ENCODE results near the gene RPLP2.

Gene RPLP2

GRCh38 chr11:797296-798092 lies 12.3 kb upstream of the RPLP2 start (continued):
- TF ChIP-seq REST (tag by site-specific recombination; IDR thresholded peaks at IDR 0.05) (no peak), ZIC2 (tag by site-specific recombination; IDR thresholded peaks at IDR 0.05) (peak; percentile 89), ZNF701 (tag by site-specific recombination; IDR thresholded peaks at IDR 0.05) (no peak), SCRT2 (tag by site-specific recombination; IDR thresholded peaks at IDR 0.05) (no peak), ZNF174 (tag by site-specific recombination; IDR thresholded peaks at IDR 0.05) (no peak), TCF7L2 (IDR thresholded peaks at IDR 0.05; ENCODE audit: borderline replicate concordance, low read depth, low read length) (no peak), SP7 (tag by site-specific recombination; IDR thresholded peaks at IDR 0.05) (0 out of 2 replicates have a peak, but pooled peaks have one; percentile 16), ZNF561 (tag by site-specific recombination; IDR thresholded peaks at IDR 0.05; ENCODE audit: borderline replicate concordance) (peak; percentile 30; the same call in 1 of the 2 replicates), EGR2 (tag by site-specific recombination; IDR thresholded peaks at IDR 0.05; ENCODE audit: low read depth) (0 out of 2 replicates have a peak, but pooled peaks have one; percentile 23), ZNF560 (tag by site-specific recombination; IDR thresholded peaks at IDR 0.05; ENCODE audit: borderline replicate concordance) (no peak), MEIS1 (CRISPR knock-in tag; IDR thresholded peaks at IDR 0.05; ENCODE audit: borderline replicate concordance) (no peak), ZEB2 (tag by site-specific recombination; IDR thresholded peaks at IDR 0.05) (peak; percentile 54), ZNF19 (tag by site-specific recombination; IDR thresholded peaks at IDR 0.05; ENCODE audit: low read depth) (no peak), OVOL3 (tag by site-specific recombination; IDR thresholded peaks at IDR 0.05) (no peak), ZNF169 (tag by site-specific recombination; IDR thresholded peaks at IDR 0.05) (no peak), INSM2 (tag by site-specific recombination; IDR thresholded peaks at IDR 0.05) (no peak), GLI2 (tag by site-specific recombination; IDR thresholded peaks at IDR 0.05; ENCODE audit: borderline replicate concordance, low read depth) (no peak), TSHZ1 (tag by site-specific recombination; IDR thresholded peaks at IDR 0.05; ENCODE audit: borderline replicate concordance) (no peak), ZNF132 (tag by site-specific recombination; IDR thresholded peaks at IDR 0.05; ENCODE audit: borderline replicate concordance) (no peak), YY2 (tag by site-specific recombination; IDR thresholded peaks at IDR 0.05) (no peak), ZNF121 (tag by site-specific recombination; IDR thresholded peaks at IDR 0.05) (no peak), RBAK (tag by site-specific recombination; IDR thresholded peaks at IDR 0.05) (no peak), ZNF768 (tag by site-specific recombination; IDR thresholded peaks at IDR 0.05) (no peak), ZFP69B (tag by site-specific recombination; IDR thresholded peaks at IDR 0.05) (no peak)
- TF ChIP-seq, protein P1, sequence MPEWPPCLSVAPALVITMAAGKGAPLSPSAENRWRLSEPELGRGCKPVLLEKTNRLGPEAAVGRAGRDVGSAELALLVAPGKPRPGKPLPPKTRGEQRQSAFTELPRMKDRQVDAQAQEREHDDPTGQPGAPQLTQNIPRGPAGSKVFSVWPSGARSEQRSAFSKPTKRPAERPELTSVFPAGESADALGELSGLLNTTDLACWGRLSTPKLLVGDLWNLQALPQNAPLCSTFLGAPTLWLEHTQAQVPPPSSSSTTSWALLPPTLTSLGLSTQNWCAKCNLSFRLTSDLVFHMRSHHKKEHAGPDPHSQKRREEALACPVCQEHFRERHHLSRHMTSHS (tag by site-specific recombination; IDR thresholded peaks at IDR 0.05): no peak
- TF ChIP-seq, protein P2, sequence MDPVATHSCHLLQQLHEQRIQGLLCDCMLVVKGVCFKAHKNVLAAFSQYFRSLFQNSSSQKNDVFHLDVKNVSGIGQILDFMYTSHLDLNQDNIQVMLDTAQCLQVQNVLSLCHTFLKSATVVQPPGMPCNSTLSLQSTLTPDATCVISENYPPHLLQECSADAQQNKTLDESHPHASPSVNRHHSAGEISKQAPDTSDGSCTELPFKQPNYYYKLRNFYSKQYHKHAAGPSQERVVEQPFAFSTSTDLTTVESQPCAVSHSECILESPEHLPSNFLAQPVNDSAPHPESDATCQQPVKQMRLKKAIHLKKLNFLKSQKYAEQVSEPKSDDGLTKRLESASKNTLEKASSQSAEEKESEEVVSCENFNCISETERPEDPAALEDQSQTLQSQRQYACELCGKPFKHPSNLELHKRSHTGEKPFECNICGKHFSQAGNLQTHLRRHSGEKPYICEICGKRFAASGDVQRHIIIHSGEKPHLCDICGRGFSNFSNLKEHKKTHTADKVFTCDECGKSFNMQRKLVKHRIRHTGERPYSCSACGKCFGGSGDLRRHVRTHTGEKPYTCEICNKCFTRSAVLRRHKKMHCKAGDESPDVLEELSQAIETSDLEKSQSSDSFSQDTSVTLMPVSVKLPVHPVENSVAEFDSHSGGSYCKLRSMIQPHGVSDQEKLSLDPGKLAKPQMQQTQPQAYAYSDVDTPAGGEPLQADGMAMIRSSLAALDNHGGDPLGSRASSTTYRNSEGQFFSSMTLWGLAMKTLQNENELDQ (tag by site-specific recombination; IDR thresholded peaks at IDR 0.05; ENCODE audit: low read depth): no peak

Measured in HEK293 (cell line).